Adrenal gland (tissue), 5 donors: ENCODE measurements around the gene S100G.

Experiments
- POLR2A ChIP-seq, 2 donors: fragments of 450-650 bp; IDR thresholded peaks; one replicate each; pipeline ENCODE4 v1.6.1; 2017; ENCODE audit warnings: antibody characterized with exemption in 2 of 2, mild to moderate bottlenecking in 2 of 2, moderate library complexity in 1 of 2
- TF ChIP-seq, protein P1 (sequence below), 6 experiments: fragments of 450-650 bp in 4 of 6; fragments of 200-600 bp in 2 of 6; sonication (generic) in 1 of 6; IDR thresholded peaks; 1 replicate in 5 of 6; 2 replicates in 1 of 6; pipeline versions ENCODE4 v1.5.1 to v1.8.0; 2016 to 2021; ENCODE audit warnings: antibody characterized with exemption in 6 of 6, mild to moderate bottlenecking in 2 of 6, moderate library complexity in 1 of 6
- donor health status: DM: no; HTN: no; CAD: no.

GRCh38 chrX:16633754-16634153 lies 16.2 kb upstream of the S100G start:
- TF ChIP-seq, protein P1, sequence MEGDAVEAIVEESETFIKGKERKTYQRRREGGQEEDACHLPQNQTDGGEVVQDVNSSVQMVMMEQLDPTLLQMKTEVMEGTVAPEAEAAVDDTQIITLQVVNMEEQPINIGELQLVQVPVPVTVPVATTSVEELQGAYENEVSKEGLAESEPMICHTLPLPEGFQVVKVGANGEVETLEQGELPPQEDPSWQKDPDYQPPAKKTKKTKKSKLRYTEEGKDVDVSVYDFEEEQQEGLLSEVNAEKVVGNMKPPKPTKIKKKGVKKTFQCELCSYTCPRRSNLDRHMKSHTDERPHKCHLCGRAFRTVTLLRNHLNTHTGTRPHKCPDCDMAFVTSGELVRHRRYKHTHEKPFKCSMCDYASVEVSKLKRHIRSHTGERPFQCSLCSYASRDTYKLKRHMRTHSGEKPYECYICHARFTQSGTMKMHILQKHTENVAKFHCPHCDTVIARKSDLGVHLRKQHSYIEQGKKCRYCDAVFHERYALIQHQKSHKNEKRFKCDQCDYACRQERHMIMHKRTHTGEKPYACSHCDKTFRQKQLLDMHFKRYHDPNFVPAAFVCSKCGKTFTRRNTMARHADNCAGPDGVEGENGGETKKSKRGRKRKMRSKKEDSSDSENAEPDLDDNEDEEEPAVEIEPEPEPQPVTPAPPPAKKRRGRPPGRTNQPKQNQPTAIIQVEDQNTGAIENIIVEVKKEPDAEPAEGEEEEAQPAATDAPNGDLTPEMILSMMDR (IDR thresholded peaks at IDR 0.05) = no peak
- TF ChIP-seq POLR2A (IDR thresholded peaks at IDR 0.05) = no peak
